K562 (cell line): ENCODE results near the gene SH3BP5. TPM values are rescaled to one million over a fixed set of nuclear protein-coding genes. Genes with fewer than 3 reads are reported as not detected.

ENCODE experiments used
- BRCA1 ChIP-seq, 2 experiments: fragments of 450-650 bp in 1 of 2; sonication (generic) in 1 of 2; formaldehyde crosslinking in 1 of 2; IDR thresholded peaks; 2 replicates each; pipeline versions ENCODE4 v1.5.0 to v1.6.1; 2017 to 2020; ENCODE audit warnings: mild to moderate bottlenecking in 1 of 2, missing genetic modification reagents in 1 of 2
- BRF2 ChIP-seq: IDR thresholded peaks from 3 replicates; pipeline ENCODE4 v1.6.1; 2011; ENCODE audit warnings: borderline replicate concordance, mild to moderate bottlenecking; ENCODE audit not compliant: insufficient read length, insufficient read depth
- CBX1 ChIP-seq: sonication (generic); IDR thresholded peaks from 2 replicates; pipeline ENCODE4 v1.6.1; 2016; ENCODE audit warnings: antibody characterized with exemption, low read depth, mild to moderate bottlenecking
- CCAR2 ChIP-seq: fragments of 200-400 bp; formaldehyde crosslinking; IDR thresholded peaks from 2 replicates; pipeline ENCODE4 v1.6.1; 2017; ENCODE audit warnings: mild to moderate bottlenecking, low read depth, low read length
- CEBPB ChIP-seq: fragments of 450-650 bp; IDR thresholded peaks from 2 replicates; pipeline ENCODE4 v1.6.1; 2016; ENCODE audit warnings: missing genetic modification characterization, missing compliant biosample characterization
- CTCFL ChIP-seq: IDR thresholded peaks from 2 replicates; pipeline ENCODE4 v1.6.1; 2011; ENCODE audit warnings: borderline replicate concordance, low read depth, mild to moderate bottlenecking, moderate library complexity, low read length; ENCODE audit not compliant: insufficient read depth, poor library complexity, severe bottlenecking
- CXXC5 ChIP-seq: fragments of 250-450 bp; sonication (Bioruptor Pico); IDR thresholded peaks from 2 replicates; pipeline ENCODE4 v1.8.0; 2022; ENCODE audit warnings: inconsistent platforms, mild to moderate bottlenecking, moderate library complexity
- ELF1 ChIP-seq: fragments of 200-800 bp; sonication (Bioruptor generic); IDR thresholded peaks from 2 replicates; pipeline ENCODE4 v1.6.1; 2016; ENCODE audit warnings: missing genetic modification characterization, missing compliant biosample characterization
- ERF ChIP-seq: fragments of 450-650 bp; formaldehyde crosslinking; IDR thresholded peaks from 2 replicates; pipeline ENCODE4 v1.4.0; 2020; ENCODE audit warnings: mild to moderate bottlenecking, mixed read lengths
- GABPB1 ChIP-seq: sonication (generic); formaldehyde crosslinking; IDR thresholded peaks from 2 replicates; pipeline ENCODE4 v1.8.0; 2022; ENCODE audit warnings: mild to moderate bottlenecking, missing genetic modification reagents
- GTF2F1 ChIP-seq: IDR thresholded peaks from 2 replicates; pipeline ENCODE4 v1.6.1; 2011; ENCODE audit warnings: low read depth, low read length, improper control_type of control experiment
- IRF1 ChIP-seq: sonication (generic); formaldehyde crosslinking; IDR thresholded peaks from 2 replicates; pipeline ENCODE4 v1.8.0; 2022; ENCODE audit warnings: missing genetic modification reagents, mild to moderate bottlenecking, borderline replicate concordance
- JUND ChIP-seq, 2 experiments: IDR thresholded peaks; 2 replicates in 1 of 2; 3 replicates in 1 of 2; pipeline ENCODE4 v1.6.1; 2011; ENCODE audit warnings: borderline replicate concordance in 2 of 2, low read depth in 2 of 2, low read length in 2 of 2, improper control_type of control experiment in 1 of 2, missing biosample characterization in 1 of 2, missing genetic modification characterization in 1 of 2, missing genetic modification reagents in 1 of 2
- MAFF ChIP-seq: IDR thresholded peaks from 2 replicates; pipeline ENCODE4 v1.6.1; 2012; ENCODE audit warnings: low read length, improper control_type of control experiment
- MAFK ChIP-seq: IDR thresholded peaks from 2 replicates; pipeline ENCODE4 v1.6.1; 2011; ENCODE audit warnings: low read length, improper control_type of control experiment
- NFE2 ChIP-seq: IDR thresholded peaks from 2 replicates; pipeline ENCODE4 v1.6.1; 2014; ENCODE audit warnings: antibody characterized with exemption, low read depth
- NR2C2 ChIP-seq, 2 experiments: fragments of 200-800 bp in 1 of 2; sonication (Bioruptor generic) in 1 of 2; sonication (generic) in 1 of 2; formaldehyde crosslinking in 1 of 2; IDR thresholded peaks; 2 replicates each; pipeline versions ENCODE4 v1.6.1 to v1.8.0; 2016 to 2022; ENCODE audit warnings: mild to moderate bottlenecking in 1 of 2, missing compliant biosample characterization in 1 of 2, missing genetic modification characterization in 1 of 2, missing genetic modification reagents in 1 of 2
- PHB2 ChIP-seq: fragments of 450-650 bp; IDR thresholded peaks from 2 replicates; pipeline ENCODE4 v1.6.1; 2017; ENCODE audit warnings: low read depth
- SPI1 ChIP-seq: IDR thresholded peaks from 2 replicates; pipeline ENCODE4 v1.6.1; 2011; ENCODE audit warnings: low read depth, low read length, control low read depth, borderline replicate concordance
- TCF3 ChIP-seq: sonication (generic); formaldehyde crosslinking; IDR thresholded peaks from 2 replicates; pipeline ENCODE4 v1.4.0; 2020; ENCODE audit warnings: mild to moderate bottlenecking, missing genetic modification reagents
- ZBTB2 ChIP-seq: fragments of 450-650 bp; IDR thresholded peaks from 2 replicates; pipeline ENCODE4 v1.6.1; 2016; ENCODE audit warnings: antibody characterized with exemption
- ZKSCAN1 ChIP-seq: fragments of 150-350 bp; IDR thresholded peaks from 2 replicates; pipeline ENCODE4 v1.6.1; 2016; ENCODE audit warnings: low read depth, low read length
- ZNF316 ChIP-seq: fragments of 450-650 bp; IDR thresholded peaks from 2 replicates; pipeline ENCODE4 v1.6.1; 2016
- ZNF408 ChIP-seq: fragments of 250-450 bp; sonication (Bioruptor Pico); IDR thresholded peaks from 2 replicates; pipeline ENCODE4 v1.4.0; 2020; ENCODE audit warnings: low read depth, mild to moderate bottlenecking, moderate library complexity
- ZNF76 ChIP-seq: fragments of 250-450 bp; sonication (Bioruptor Pico); IDR thresholded peaks from 2 replicates; pipeline ENCODE4 v1.4.0; 2020; ENCODE audit warnings: mild to moderate bottlenecking, moderate library complexity, borderline replicate concordance
- polyA plus RNA-seq, 8 experiments: library from polyadenylated mRNA; depleted of rRNA in 4 of 8; stranded (reverse) in 5 of 8; unstranded in 3 of 8; fragments of >200 nt; fragmentation: Nextera tagmentation in 2 of 8; fragmentation: Illumina TruSeq in 1 of 8; extraction: Ambion mirVana in 2 of 8; extraction: Trizol in 1 of 8; gene quantifications; 2 replicates each; pipeline versions ENCODE4 v1.2.1 to v1.2.3, GENCODE V29; 2011 to 2014; ENCODE audit warnings: inconsistent platforms in 1 of 8, missing spikeins in 1 of 8
- total RNA-seq, 7 experiments: library from RNA; depleted of rRNA in 6 of 7; stranded (reverse); fragments of >200 nt in 6 of 7; fragmentation: Illumina TruSeq in 2 of 7; extraction: Trizol in 2 of 7; gene quantifications; 2 replicates each; pipeline versions ENCODE4 v1.2.1 to v1.2.3, GENCODE V29; 2011 to 2021; ENCODE audit warnings: low replicate concordance in 1 of 7

Gene SH3BP5
- total and polyA plus RNA-seq, 9 of the 15 experiments (the other 6 are each of a cell fraction or from before 2014, with no cell fraction given) = 2.9 to 29.0 (median 14.9) TPM

- TF ChIP-seq MAFF = peak; percentile 76
- TF ChIP-seq ZKSCAN1 = no peak
- TF ChIP-seq CTCFL = no peak
- TF ChIP-seq SPI1 = peak; percentile 72; the same call in 1 of the 2 replicates
- TF ChIP-seq ERF (CRISPR knock-in tag) = no peak
- no peak for TF ChIP-seq CBX1
- TF ChIP-seq GABPB1 (CRISPR knock-in tag) = no peak
- no peak for TF ChIP-seq BRF2
- no peak for TF ChIP-seq GTF2F1
- no peak for TF ChIP-seq PHB2
- peak; percentile 67 for TF ChIP-seq ELF1 (tag)
- TF ChIP-seq CEBPB (tag) = no peak
- TF ChIP-seq CXXC5 (CRISPR knock-in tag) = no peak
- no peak for TF ChIP-seq NR2C2 (CRISPR knock-in tag; IDR thresholded peaks at IDR 0.05)
- TF ChIP-seq NR2C2 (tag; IDR thresholded peaks at IDR 0.05) = peak; percentile 49; the same call in 1 of the 2 replicates
- peak; percentile 60; the same call in 1 of the 2 replicates for TF ChIP-seq ZBTB2
- peak; percentile 86 for TF ChIP-seq NFE2
- TF ChIP-seq ZNF408 (CRISPR knock-in tag) = no peak
- no peak for TF ChIP-seq ZNF76
- TF ChIP-seq CCAR2 = no peak
- peak; percentile 85 for TF ChIP-seq ZNF316
- TF ChIP-seq BRCA1 (IDR thresholded peaks at IDR 0.05) = no peak
- no peak for TF ChIP-seq BRCA1 (CRISPR knock-in tag; IDR thresholded peaks at IDR 0.05)
- peak; percentile 64 for TF ChIP-seq MAFK
- TF ChIP-seq JUND (IDR thresholded peaks at IDR 0.05; ENCODE audit: borderline replicate concordance, low read depth, low read length) = peak; percentile 98
- TF ChIP-seq JUND (tag; IDR thresholded peaks at IDR 0.05; ENCODE audit: borderline replicate concordance, low read depth, low read length) = peak; percentile 98
- TF ChIP-seq IRF1 (CRISPR knock-in tag) = no peak
- peak; percentile 52 for TF ChIP-seq TCF3 (CRISPR knock-in tag)
Measured at GRCh38 chr3:15339786-15340215, 7.4 kb upstream of the SH3BP5 start (continued).
